Right renal pelvis (tissue), 4 donors: ENCODE results near the gene ADD2. TPM values are rescaled to one million over a fixed set of nuclear protein-coding genes. Genes with fewer than 3 reads are reported as not detected.

Source experiments
- DNase-seq, 4 donors: peaks; one replicate each; pipeline ENCODE4 v3.0.0-alpha.2; 2013; ENCODE audit warnings: low read depth in 4 of 4, low spot score in 3 of 4, missing footprints in 1 of 4
- polyA plus RNA-seq, 4 donors: library from polyadenylated mRNA; unstranded; fragments of 120-200 nt; gene quantifications; one replicate each; pipeline ENCODE4 v1.2.1, GENCODE V29; 2013; ENCODE audit not compliant: insufficient read length in 4 of 4

The ADD2 gene
- polyA plus RNA-seq, 4 donors: 5.0 to 5.6 (median 5.3) TPM

DNA sequence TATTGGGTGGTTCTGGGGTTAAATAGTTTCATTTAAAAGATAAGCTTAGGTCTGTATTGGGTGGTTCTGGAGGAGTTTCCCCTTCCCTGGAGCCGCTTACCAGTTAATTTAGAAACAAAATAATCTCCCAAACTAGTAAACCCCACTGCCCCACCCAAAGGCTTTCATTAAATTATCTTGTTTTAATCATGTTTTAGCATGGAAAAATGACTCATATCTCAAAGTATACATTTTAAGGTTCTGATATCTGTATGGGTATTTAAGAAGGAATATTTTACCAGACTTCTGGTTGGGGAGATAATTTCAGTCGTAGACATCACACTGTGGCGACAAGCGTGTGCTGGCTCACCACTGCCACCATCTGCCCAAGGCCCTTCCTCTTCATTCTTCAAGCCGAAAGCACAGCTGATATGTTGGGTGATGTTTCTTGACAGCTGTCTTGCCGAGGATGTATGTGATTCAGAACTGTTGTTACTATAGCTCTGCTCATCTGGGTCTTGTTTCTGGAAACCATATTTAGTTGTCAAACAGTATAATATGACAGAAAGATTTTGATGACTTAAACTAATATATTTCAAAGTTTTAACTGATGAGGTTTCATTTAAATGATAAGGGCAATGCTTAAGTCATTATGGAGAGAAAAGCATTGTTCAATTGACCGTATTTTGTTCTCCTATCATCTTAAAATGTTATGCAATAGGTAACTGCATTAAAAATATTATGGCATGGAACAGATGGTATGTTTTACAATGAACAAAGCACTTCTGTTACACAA lies 17.3 kb upstream of the ADD2 start:
- no peak for DNase-seq

DNA sequence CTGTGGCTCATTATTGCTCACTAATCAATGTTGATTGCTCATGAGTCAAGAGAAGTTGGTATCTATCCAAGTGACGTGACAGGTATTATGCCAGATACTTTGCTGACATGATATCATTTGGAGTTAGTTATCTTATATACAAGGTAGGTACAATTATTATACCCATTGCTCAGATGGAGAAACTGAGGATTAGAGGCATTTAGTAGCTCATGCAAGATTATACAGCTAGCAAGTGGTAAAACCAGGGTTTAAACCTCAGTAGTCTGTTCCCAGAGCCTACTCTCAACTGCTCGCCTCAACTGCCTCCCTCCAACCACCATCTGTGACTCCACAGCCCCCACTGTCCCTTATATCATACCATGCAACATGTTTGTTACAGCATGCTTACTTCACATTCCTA lies 16.3 kb upstream of the ADD2 start:
- DNase-seq: no peak

DNA sequence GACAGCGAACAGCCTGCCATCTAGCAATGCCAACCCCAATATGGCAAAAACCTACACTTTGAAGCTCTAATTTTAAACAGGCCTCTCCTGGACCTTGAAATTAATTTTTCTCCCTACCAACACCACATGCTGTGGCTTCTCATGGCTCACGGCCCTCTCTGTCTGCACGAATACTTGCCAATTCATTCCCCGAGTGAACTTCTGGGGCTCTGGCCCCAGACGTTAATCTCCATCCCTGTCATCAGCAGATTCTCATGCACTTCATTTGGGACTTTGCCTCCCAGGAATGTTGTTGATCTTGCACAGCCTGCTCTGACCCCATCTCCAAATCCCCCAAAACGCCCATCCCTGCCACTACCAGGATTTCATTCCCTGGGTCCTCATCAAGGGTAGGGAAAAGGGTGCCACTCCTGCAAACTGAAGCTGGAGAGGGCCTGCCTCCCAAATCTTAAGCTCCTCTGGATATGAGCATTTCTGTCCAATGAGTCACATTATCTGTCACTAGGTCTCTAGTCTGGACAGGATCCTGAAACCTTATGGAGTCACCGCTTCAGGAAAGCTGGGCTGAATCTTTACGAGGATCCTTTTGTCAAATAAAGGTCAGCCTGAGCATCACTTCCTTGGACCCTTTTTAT lies 12.0 kb upstream of the ADD2 start:
- no peak for DNase-seq

- DNase-seq: no peak
Measured at GRCh38 chr2:70779491-70779890, 11.5 kb upstream of the ADD2 start.

DNA sequence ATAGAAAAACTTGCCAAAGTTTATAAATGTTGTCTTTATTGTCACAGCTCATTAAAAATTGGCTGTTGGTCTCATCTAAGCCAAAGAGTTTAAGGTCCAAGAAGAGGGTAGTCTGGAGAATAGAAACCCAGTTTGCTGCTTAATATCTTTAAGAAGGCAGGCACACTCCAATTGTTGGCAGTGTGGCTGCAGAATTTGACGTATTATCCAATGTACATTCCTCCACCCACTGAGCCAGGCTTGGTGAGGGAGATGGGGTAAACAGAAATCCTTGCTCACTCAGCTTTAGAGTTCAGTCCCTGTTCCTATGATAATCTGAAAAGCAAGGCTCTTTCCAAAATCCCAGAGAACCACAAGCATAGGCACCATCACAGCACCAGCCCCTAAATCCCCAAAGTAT lies 10.7 kb upstream of the ADD2 start:
- DNase-seq: no peak

- no peak for DNase-seq
Measured at GRCh38 chr2:70777450-70777849, 9.4 kb upstream of the ADD2 start.

DNA sequence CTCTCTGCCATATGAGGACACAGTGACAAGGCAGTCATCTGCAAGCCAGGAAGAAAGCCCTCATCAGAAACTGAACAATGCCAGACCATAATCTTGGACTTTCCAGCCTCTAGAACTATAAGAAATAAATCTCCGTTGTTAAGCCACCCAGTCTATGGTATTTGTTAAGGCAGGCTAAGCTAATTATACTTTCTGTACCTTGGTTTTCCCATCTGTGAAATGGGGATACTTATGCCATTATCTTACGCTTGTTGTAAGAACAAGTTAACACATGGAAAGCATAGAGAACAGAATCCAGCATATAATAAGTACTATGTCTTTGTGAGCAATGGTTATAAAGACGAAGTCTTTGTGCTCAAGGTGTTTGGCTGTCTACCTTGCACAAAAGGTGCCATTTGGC lies 8.3 kb upstream of the ADD2 start:
- no peak for DNase-seq

- DNase-seq: no peak
Measured at GRCh38 chr2:70775141-70775540, 7.1 kb upstream of the ADD2 start.

GRCh38 chr2:70772486-70773155 lies 4.6 kb upstream of the ADD2 start:
- DNase-seq: no peak

DNA sequence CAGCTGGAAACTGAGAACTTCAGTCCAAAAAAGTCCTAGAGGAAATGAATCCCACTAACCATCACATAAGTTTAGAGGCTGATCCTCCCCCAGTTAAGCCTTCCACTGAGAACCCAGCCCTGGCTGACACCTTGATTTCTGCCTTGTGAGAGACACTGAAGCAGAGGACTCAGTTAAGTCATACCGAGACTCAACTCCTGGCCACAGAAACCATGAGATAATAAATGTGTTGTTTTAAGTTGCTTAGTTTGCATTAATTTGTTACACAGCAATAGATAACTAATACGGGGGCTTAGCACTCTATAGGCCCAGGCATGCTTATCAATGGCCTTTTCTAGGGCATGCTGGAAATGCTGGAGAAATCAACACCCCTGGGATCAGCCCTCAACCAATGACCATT lies 3.4 kb upstream of the ADD2 start:
- no peak for DNase-seq

- no peak for DNase-seq
Measured at GRCh38 chr2:70769450-70769849, 1.4 kb upstream of the ADD2 start.

DNA sequence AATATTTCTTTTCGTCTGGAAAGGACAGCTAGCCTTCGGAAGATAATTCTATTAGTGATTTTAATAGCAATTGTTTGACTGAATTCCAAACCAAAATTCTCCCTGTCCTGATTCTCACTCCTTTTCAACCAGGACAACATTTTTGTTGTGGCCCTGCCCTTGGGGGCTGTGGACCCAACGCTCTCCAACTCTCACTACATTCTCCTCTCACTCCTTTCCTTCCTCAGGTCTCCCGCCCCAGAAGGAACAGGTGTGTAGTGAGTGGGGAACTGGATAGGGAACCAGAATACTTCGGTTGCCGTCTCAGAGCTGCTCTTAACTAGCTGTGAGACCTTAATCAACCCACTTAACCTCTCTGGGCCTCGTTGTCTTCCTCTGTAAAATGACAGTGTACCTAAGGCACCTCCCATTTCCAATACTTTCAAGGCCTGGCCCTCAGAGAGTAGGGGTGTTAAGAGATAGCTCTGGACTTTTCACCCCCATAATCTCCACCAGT lies 638 bp upstream of the ADD2 start:
- no peak for DNase-seq

DNA sequence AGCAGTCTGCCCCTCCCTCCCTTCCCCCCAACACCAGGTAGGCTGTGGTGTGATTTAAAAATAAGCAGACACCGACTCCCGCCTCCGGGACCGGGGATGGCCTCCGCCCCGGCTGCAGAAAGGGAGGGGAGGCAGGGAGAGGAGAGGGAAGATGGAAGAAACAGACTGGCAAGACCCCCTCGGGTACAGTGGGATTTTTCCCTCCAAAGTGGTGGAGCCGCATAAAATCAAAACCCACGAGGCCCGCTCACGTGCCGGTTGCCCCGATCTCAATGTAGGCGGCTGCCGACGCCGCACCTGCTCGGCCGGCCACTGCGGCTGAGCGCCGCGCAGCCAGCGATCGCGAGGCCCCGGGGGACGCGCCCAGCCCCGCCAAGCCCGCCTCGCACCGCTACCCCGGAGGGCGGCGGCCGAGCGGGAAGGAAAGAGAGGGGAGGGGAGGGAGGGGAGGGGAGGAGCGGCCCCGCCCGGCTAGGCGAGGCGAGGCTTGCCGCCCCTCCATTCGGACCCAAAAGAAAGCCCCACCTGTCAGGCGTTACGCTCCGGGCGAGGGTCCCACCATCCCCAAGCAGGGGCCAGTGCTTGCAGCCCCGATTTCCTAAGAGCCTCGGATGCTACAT lies 811 bp downstream of the ADD2 start:
- no peak for DNase-seq

DNA sequence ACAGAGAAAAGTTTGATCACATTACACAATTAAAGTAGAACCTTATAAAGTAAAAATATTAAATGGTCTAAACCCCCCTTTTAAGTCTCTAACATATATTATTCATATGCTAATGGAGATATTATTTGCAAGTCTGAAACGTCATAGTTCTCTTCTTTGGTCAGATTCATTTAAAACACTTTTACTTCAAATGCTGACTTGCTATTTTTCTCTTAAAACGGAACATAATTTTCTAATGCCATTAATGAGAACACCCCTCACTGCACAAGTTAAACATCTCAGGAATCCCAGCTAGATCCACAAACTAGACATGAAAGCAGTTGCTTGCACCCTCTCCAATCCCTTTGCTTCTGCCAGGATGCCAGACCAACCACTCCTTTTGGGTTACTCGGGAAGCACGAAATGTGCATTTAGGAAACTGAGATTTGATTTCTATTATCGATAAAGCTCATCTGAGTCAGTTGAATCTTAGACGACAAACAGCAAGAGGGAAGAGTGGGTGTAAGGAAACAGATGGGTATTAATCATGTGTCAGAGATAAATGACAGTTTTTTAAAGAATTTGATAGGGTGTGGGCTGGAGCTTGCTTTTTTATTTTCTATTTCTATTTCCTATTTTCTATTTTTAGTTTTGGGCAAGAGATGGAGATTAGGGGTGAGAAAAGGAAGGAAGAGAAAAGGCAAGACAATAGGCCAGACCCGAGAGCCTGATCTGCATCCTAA lies 1.5 kb downstream of the ADD2 start:
- DNase-seq: no peak

DNA sequence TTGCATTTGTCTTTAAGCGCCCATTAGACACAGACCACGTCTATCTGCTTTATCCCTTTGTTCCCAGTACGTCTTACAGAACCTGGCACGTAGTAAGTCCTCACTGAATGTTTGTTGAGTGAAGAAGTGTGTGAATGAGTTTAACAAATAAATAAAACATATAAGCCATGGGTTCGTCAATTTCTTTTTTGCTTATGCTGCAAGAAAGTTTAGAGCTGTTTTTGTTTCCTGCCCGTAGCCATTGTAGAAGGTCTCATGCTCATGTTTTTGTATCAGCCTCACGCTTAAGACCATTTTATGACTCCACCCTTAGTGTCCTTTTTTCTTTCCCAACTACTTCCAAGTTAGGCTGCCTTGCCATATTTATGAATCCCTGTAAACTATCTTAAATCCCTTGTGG lies 2.5 kb downstream of the ADD2 start:
- no peak for DNase-seq

DNA sequence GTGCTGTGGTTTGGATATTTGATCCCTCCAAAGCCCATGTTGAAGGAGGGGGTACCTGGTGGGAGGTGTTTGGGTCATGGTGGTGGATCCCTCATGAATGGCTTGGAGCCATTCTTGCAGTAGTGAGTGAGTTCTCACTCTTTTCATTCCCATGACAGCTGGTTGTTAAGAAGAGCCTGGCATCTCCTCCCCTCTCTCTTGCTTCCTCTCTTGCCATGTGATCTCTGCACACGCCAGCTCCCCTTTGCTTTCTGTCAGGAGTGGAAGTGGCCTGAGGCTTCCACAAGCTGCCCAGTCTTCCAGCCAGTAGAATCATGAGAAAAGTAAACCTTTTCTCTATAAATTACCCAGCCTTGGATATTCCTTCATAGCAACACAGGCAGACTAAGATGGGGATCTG lies 8.6 kb downstream of the ADD2 start:
- DNase-seq: no peak

DNA sequence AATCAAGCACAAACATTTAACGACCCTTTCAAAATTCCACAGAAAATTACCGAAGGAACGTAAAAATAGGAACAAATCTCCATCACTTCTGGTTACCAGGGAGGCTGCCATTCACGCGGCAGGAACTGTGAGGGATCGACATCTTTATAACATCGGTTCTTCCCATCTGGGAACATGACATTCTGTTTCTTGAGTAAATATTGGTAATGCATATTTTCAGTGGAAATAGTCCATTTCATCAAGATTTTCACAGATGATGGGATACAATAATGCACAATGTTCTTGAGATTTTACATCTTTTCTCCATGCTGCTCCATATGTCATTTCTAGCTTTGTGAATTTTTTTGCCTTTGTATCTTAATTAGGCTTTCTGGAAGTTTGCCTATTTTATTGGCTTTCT lies 10.0 kb downstream of the ADD2 start:
- no peak for DNase-seq

DNA sequence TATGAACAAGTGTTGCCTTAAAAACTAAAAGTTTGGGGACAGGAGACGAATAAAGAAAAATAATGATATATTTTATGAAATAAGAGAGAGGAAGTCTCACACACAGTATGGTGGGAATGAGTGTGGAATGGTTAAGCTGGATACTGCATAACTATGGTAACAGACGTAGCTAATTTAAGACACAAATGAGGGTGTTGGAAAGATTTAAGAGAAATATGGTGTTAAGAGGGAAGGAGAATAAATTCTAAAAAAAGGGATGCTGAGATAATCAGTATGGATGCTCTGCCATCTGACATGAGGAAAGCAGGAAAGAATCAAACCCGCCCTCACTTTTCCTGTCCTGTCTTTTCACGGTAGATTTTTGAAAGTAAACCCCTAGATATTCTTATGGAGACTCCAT lies 10.6 kb downstream of the ADD2 start:
- no peak for DNase-seq

DNA sequence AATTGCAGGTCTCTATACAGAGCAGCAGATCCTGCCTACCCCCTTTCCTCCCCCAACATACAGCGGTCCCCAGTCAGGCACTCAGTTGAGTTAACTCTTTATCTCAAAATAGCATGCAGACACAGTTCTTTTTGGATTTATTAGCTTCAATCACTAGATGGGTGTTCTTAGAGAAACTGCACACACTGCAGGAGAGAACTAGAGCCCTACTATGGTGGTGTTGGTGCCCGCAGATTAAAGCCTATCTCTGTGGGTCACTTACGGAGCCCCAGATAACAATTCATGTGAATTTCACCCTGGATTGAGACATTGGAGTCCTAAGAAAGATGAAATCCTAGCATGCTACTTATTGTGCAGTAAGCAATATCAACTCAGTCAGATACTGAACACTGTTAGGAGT lies 11.9 kb downstream of the ADD2 start:
- no peak for DNase-seq

DNA sequence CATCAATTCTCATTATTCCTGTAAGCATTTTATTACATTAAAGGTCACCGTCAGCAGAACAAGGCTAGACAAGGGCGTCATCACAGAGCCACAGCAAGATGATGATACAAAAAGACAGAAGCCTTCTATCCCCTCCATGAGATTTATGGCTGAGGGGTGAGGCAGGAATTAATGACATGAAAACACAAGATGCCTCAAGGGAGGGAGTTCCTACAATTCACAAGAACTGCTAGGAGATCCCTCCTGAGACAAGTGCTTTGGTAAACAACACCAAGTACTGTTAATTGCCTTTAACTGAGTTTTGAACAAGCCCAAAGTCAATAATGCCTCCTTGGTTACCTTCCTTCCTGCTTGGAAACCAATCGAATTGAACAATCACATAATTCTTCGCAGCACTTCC lies 14.1 kb downstream of the ADD2 start:
- no peak for DNase-seq

DNA sequence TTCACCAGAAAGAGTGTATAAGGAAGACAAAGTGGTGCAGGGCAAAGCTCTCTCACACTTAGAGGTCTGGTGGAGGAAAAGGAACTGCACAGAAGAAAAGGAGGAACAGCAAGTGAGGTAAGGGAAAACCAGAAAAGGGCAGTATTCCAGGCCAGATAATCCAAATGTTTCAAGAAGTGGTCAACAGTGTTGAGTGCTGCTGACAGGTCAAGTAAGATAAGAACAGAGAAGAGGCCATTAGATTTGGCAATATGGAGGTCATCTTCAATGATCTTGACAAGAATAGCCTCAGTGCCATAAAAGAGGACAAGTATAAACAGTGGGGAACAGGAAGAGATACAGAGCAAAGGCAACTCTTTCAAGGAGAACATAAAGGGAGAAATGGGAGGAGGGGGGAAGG lies 15.0 kb downstream of the ADD2 start:
- DNase-seq: no peak
